SK-N-SH (cell line): ENCODE data around the gene FBXO21. TPM values are rescaled to one million over a fixed set of nuclear protein-coding genes. Genes with fewer than 3 reads are reported as not detected.

ENCODE experiments used
- CTCF ChIA-PET: fragments of 300-600, 350-600 bp; formaldehyde crosslinking; extraction: SDS; loops from one replicate; lab custom pipeline; 2021; lab: Yijun Ruan, JAX
- POLR2A ChIA-PET: fragments of 350-600 bp; sonication (Branson Sonifier 250); formaldehyde crosslinking; extraction: SDS; loops from one replicate; lab custom pipeline; 2020; ENCODE audit warnings: antibody characterized with exemption, inconsistent platforms; lab: Yijun Ruan, JAX
- DNase-seq: peaks from one replicate; pipeline ENCODE4 v3.0.0; 2012
- H2AFZ ChIP-seq: fragments of 200-600 bp; sonication (generic); 2 replicates; pipeline ENCODE4 v1.8.1; 2016; ENCODE audit warnings: antibody characterized with exemption, mild to moderate bottlenecking, low read depth
- H3F3A ChIP-seq: fragments of 200-600 bp; sonication (generic); replicated peaks from 2 replicates; pipeline ENCODE3; 2016; ENCODE audit warnings: antibody characterized with exemption, mild to moderate bottlenecking; ENCODE audit not compliant: insufficient read depth
- H3K27ac ChIP-seq, 2 experiments: fragments of 200-500 bp in 1 of 2; fragments of 200-600 bp in 1 of 2; sonication (Bioruptor generic) in 1 of 2; sonication (generic), shearing (Covaris generic) in 1 of 2; 2 replicates each; pipeline versions ENCODE4 v1.5.1 to v1.6.1; 2014 to 2016; ENCODE audit warnings: low read depth in 2 of 2, inconsistent platforms in 1 of 2, low read length in 1 of 2, mild to moderate bottlenecking in 1 of 2, mixed read lengths in 1 of 2
- H3K27me3 ChIP-seq: fragments of 200-600 bp; sonication (generic), shearing (Covaris generic); 2 replicates; pipeline ENCODE4 v1.6.1; 2016; ENCODE audit warnings: mixed run types; ENCODE audit not compliant: insufficient read depth
- H3K36me3 ChIP-seq, 2 experiments: fragments of 200-500 bp in 1 of 2; fragments of 200-600 bp in 1 of 2; sonication (Bioruptor generic) in 1 of 2; sonication (generic) in 1 of 2; replicated peaks in 1 of 2; 2 replicates each; pipeline versions ENCODE3 to v1.5.1; 2014 to 2016; ENCODE audit warnings: low read length in 1 of 2, mild to moderate bottlenecking in 1 of 2; ENCODE audit not compliant: insufficient read depth in 2 of 2, control insufficient read depth in 1 of 2
- H3K4me1 ChIP-seq, 2 experiments: fragments of 200-500 bp in 1 of 2; fragments of 200-600 bp in 1 of 2; sonication (Bioruptor generic) in 1 of 2; sonication (generic), shearing (Covaris generic) in 1 of 2; 2 replicates each; pipeline versions ENCODE4 v1.5.1 to v1.6.1; 2014 to 2016; ENCODE audit warnings: low read depth in 1 of 2, low read length in 1 of 2, mixed run types in 1 of 2; ENCODE audit not compliant: insufficient read depth in 2 of 2, control insufficient read depth in 1 of 2
- H3K4me2 ChIP-seq: fragments of 200-600 bp; sonication (generic), shearing (Covaris generic); 2 replicates; pipeline ENCODE4 v1.6.1; 2017; ENCODE audit warnings: mixed run types
- H3K4me3 ChIP-seq, 2 experiments: fragments of 200-500 bp in 1 of 2; fragments of 200-600 bp in 1 of 2; sonication (Bioruptor generic) in 1 of 2; sonication (generic), shearing (Covaris generic) in 1 of 2; 2 replicates each; pipeline versions ENCODE4 v1.5.1 to v1.8.1; 2014 to 2016; ENCODE audit warnings: low read depth in 2 of 2, inconsistent platforms in 1 of 2, low read length in 1 of 2, mild to moderate bottlenecking in 1 of 2, mixed read lengths in 1 of 2, moderate library complexity in 1 of 2
- H3K79me2 ChIP-seq: fragments of 200-600 bp; sonication (generic); 2 replicates; pipeline ENCODE4 v1.8.1; 2017; ENCODE audit warnings: mild to moderate bottlenecking; ENCODE audit not compliant: insufficient read depth
- H3K9ac ChIP-seq: fragments of 200-600 bp; sonication (generic); 2 replicates; pipeline ENCODE4 v1.6.1; 2017; ENCODE audit warnings: mixed run types
- H3K9me2 ChIP-seq: fragments of 200-600 bp; sonication (generic); 2 replicates; pipeline ENCODE4 v1.6.1; 2017; ENCODE audit warnings: mixed run types
- H3K9me3 ChIP-seq: fragments of 200-600 bp; sonication (generic); 2 replicates; pipeline ENCODE4 v1.6.1; 2017; ENCODE audit warnings: mixed run types, mild to moderate bottlenecking, moderate library complexity
- H4K20me1 ChIP-seq: fragments of 200-600 bp; sonication (generic); 2 replicates; pipeline ENCODE4 v1.6.1; 2017; ENCODE audit warnings: mild to moderate bottlenecking, mixed run types; ENCODE audit not compliant: insufficient read depth
- EZH2phosphoT487 ChIP-seq: fragments of 200-600 bp; sonication (generic); IDR thresholded peaks from 2 replicates; pipeline ENCODE4 v1.6.1; 2017; ENCODE audit warnings: low read depth, mixed run types, mild to moderate bottlenecking, antibody characterized with exemption, moderate library complexity, borderline replicate concordance
- FOSL2 ChIP-seq: IDR thresholded peaks from 2 replicates; pipeline ENCODE4 v1.4.0; 2012; ENCODE audit warnings: low read depth, mild to moderate bottlenecking, moderate library complexity, borderline replicate concordance
- GATA2 ChIP-seq: sonication (generic); formaldehyde crosslinking; IDR thresholded peaks from 2 replicates; pipeline ENCODE4 v1.5.0; 2020; ENCODE audit warnings: mild to moderate bottlenecking, missing genetic modification reagents
- JUND ChIP-seq: IDR thresholded peaks from 2 replicates; pipeline ENCODE4 v1.4.0; 2012
- POLR2AphosphoS5 ChIP-seq: IDR thresholded peaks from 2 replicates; pipeline ENCODE4 v1.6.1; 2012; ENCODE audit warnings: low read depth, low read length
- RAD21 ChIP-seq: IDR thresholded peaks from 2 replicates; pipeline ENCODE4 v1.6.1; 2012; ENCODE audit warnings: mild to moderate bottlenecking, low read length
- RXRA ChIP-seq: IDR thresholded peaks from 2 replicates; pipeline ENCODE4 v1.4.0; 2012; ENCODE audit warnings: low read depth, mild to moderate bottlenecking, borderline replicate concordance
- SIN3A ChIP-seq: IDR thresholded peaks from 2 replicates; pipeline ENCODE4 v1.6.1; 2012; ENCODE audit warnings: low read depth, mild to moderate bottlenecking, low read length, moderate library complexity, borderline replicate concordance
- SMC3 ChIP-seq: IDR thresholded peaks from 2 replicates; pipeline ENCODE4 v1.6.1; 2012; ENCODE audit warnings: low read depth, low read length, improper control_type of control experiment
- TAF1 ChIP-seq: IDR thresholded peaks from 2 replicates; pipeline ENCODE4 v1.6.1; 2012; ENCODE audit warnings: low read depth, mild to moderate bottlenecking, low read length, moderate library complexity, borderline replicate concordance
- WGBS: methylation state at CpG from one replicate; pipeline ENCODE4 v1.1.6; 2017; ENCODE audit warnings: low lambda C conversion rate; 5-methylcytosine and 5-hydroxymethylcytosine counted together
- polyA plus RNA-seq, 3 experiments: library from polyadenylated mRNA; depleted of rRNA; stranded (reverse); fragments of >200 nt; gene quantifications; 2 replicates each; pipeline ENCODE4 v1.2.3, GENCODE V29; 2012
- TF ChIP-seq, protein P1 (sequence below): IDR thresholded peaks from 2 replicates; pipeline ENCODE4; 2012
- TF ChIP-seq, protein P2 (sequence below): IDR thresholded peaks from 2 replicates; pipeline ENCODE4 v1.4.0; 2012; ENCODE audit warnings: low read depth

FBXO21 gene
- polyA plus RNA-seq, 1 of the 3 experiments (the other 2 are of a cell fraction) = 44.2 TPM

DNA sequence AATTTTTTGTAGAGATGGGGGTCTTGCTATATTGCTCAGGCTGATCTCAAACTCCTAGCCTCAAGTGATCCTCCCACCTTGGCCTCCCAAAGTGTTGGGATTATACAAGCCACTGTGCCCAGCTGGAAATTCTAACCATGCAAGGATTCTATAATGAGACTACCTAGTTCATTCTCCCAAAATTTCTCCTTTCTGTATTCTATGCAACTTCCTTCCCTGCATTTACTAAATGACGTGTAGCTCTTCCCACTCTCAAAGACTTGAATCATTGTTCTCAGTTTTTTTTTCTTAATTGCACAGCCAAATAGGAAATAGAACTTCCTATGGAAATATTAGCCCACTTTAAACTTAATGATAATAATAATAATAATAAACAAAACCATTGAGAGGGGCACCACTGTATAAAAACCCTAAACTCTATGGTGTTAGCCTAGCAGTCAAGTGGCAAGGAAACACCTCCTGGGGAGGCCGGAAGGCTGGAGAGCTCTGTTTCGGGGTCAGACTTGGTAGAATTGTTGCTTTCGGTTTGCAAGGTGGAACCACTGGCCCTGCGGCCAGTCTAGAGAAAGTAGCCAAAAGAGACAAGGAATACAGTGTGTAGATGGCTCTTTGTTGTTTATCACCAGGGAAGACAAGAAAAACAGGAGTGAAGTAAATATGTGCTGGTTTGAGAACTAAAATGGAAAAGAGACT is 51.1 kb downstream of the FBXO21 start:
- H3K4me1 ChIP-seq = peaks cover 0 to 12% of the 10 kb centered on the region in 2 experiments; a peak in 2 of 4 replicates
- no peak overlapping the region for H3K4me2 ChIP-seq
- H3F3A ChIP-seq = no peaks in the 10 kb centered on the region
- POLR2A ChIA-PET = no interaction called here
- no peak overlapping the region for H3K27ac ChIP-seq
- no peak for TF ChIP-seq POLR2AphosphoS5
- TF ChIP-seq, protein P1, sequence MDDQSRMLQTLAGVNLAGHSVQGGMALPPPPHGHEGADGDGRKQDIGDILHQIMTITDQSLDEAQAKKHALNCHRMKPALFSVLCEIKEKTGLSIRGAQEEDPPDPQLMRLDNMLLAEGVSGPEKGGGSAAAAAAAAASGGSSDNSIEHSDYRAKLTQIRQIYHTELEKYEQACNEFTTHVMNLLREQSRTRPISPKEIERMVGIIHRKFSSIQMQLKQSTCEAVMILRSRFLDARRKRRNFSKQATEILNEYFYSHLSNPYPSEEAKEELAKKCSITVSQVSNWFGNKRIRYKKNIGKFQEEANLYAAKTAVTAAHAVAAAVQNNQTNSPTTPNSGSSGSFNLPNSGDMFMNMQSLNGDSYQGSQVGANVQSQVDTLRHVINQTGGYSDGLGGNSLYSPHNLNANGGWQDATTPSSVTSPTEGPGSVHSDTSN = no peak
- no peak for TF ChIP-seq EZH2phosphoT487
- TF ChIP-seq SIN3A = no peak
- TF ChIP-seq SMC3 = no peak
- no peak for TF ChIP-seq TAF1
- TF ChIP-seq, protein P2, sequence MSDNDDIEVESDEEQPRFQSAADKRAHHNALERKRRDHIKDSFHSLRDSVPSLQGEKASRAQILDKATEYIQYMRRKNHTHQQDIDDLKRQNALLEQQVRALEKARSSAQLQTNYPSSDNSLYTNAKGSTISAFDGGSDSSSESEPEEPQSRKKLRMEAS = no peak
- TF ChIP-seq FOSL2 = no peak
- TF ChIP-seq RXRA = no peak
- TF ChIP-seq RAD21 = no peak
- TF ChIP-seq JUND = no peak
- H2AFZ ChIP-seq = no peak overlapping the region
- no peaks in the 10 kb centered on the region for H3K9me3 ChIP-seq
- no peak overlapping the region for H3K4me3 ChIP-seq
- CTCF ChIA-PET = interaction anchor here (0.9 to 1.2 kb wide), 6 partner anchors 9 to 430 kb away, joined by 3 to 4 read pairs (median 3); no protein-coding TSS in a partner anchor
- H4K20me1 ChIP-seq = no peaks in the 10 kb centered on the region
- WGBS = 90% methylated on average over 5 of the region's 5 CpGs
- H3K9me2 ChIP-seq = no peaks in the 10 kb centered on the region
- DNase-seq = no peak
- peaks cover 6 to 14% of the 10 kb centered on the region in 2 experiments for H3K36me3 ChIP-seq
- no peaks in the 10 kb centered on the region for H3K79me2 ChIP-seq
- H3K27me3 ChIP-seq = no peaks in the 10 kb centered on the region
- no peak overlapping the region for H3K9ac ChIP-seq

DNA sequence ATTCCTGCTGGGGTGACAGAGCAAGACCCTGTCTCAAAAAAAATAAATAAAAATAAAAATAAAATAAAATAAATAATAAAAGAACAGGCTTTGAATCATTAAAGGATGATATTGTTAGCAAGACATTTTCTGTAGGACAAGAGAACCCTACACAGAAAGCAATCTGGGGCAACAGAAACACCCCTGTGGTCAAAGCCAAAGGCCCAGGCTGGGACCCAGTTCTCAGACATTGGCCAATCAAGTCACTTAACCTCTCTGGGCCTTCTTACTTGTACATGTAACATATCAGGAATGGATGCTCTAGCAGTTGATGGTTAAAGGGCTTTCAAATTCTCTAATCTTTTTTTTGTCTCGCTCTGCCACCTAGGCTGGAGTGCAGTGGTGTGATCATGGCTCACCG is 55.5 kb downstream of the FBXO21 start:
- CTCF ChIA-PET = interaction anchor here (0.6 to 1.6 kb wide), 3 partner anchors 14 to 136 kb away, joined by 3 to 5 read pairs (median 3); no protein-coding TSS in a partner anchor

More for the DNA sequence above, 55.5 kb downstream of the FBXO21 start:
- no peaks in the 10 kb centered on the region for H3F3A ChIP-seq
- 97% methylated on average over 2 of the region's 2 CpGs for WGBS
- no peak overlapping the region for H3K4me2 ChIP-seq
- POLR2A ChIA-PET = no interaction called here
- no peaks in the 10 kb centered on the region for H3K27me3 ChIP-seq
- H3K4me3 ChIP-seq = no peak overlapping the region
- H4K20me1 ChIP-seq = no peaks in the 10 kb centered on the region
- no peaks in the 10 kb centered on the region for H3K9me3 ChIP-seq
- no peak for DNase-seq
- no peaks in the 10 kb centered on the region for H3K36me3 ChIP-seq
- no peak overlapping the region for H2AFZ ChIP-seq
- no peaks in the 10 kb centered on the region for H3K79me2 ChIP-seq
- no peaks in the 10 kb centered on the region for H3K9me2 ChIP-seq
- H3K4me1 ChIP-seq = no peaks in the 10 kb centered on the region
- no peak overlapping the region for H3K9ac ChIP-seq
- TF ChIP-seq GATA2 = no peak
- H3K27ac ChIP-seq = no peak overlapping the region
